HL-60 (cell line): Measurements from ENCODE around the gene KCNK18.

Experiments
- CTCF ChIP-seq: IDR thresholded peaks from one replicate; pipeline ENCODE4 v1.5.1; 2011; ENCODE audit warnings: low read length, control low read depth, inconsistent platforms; ENCODE audit not compliant: insufficient read depth
- GABPA ChIP-seq: IDR thresholded peaks from 2 replicates; pipeline ENCODE4 v1.6.1; 2012; ENCODE audit warnings: low read depth
- POLR2AphosphoS5 ChIP-seq: IDR thresholded peaks from 2 replicates; pipeline ENCODE4 v1.6.1; 2012; ENCODE audit warnings: low read depth
- SPI1 ChIP-seq: IDR thresholded peaks from 2 replicates; pipeline ENCODE4 v1.6.1; 2012; ENCODE audit warnings: low read depth, mild to moderate bottlenecking, borderline replicate concordance
- TF ChIP-seq, protein P1 (sequence below): IDR thresholded peaks from 2 replicates; pipeline ENCODE4 v1.6.1; 2012; ENCODE audit warnings: low read depth; ENCODE audit not compliant: insufficient replicate concordance

GRCh38 chr10:117224881-117225280 is 27.6 kb downstream of the KCNK18 start:
- no peak for TF ChIP-seq CTCF
- no peak for TF ChIP-seq POLR2AphosphoS5
- TF ChIP-seq SPI1: no peak
- TF ChIP-seq, protein P1, sequence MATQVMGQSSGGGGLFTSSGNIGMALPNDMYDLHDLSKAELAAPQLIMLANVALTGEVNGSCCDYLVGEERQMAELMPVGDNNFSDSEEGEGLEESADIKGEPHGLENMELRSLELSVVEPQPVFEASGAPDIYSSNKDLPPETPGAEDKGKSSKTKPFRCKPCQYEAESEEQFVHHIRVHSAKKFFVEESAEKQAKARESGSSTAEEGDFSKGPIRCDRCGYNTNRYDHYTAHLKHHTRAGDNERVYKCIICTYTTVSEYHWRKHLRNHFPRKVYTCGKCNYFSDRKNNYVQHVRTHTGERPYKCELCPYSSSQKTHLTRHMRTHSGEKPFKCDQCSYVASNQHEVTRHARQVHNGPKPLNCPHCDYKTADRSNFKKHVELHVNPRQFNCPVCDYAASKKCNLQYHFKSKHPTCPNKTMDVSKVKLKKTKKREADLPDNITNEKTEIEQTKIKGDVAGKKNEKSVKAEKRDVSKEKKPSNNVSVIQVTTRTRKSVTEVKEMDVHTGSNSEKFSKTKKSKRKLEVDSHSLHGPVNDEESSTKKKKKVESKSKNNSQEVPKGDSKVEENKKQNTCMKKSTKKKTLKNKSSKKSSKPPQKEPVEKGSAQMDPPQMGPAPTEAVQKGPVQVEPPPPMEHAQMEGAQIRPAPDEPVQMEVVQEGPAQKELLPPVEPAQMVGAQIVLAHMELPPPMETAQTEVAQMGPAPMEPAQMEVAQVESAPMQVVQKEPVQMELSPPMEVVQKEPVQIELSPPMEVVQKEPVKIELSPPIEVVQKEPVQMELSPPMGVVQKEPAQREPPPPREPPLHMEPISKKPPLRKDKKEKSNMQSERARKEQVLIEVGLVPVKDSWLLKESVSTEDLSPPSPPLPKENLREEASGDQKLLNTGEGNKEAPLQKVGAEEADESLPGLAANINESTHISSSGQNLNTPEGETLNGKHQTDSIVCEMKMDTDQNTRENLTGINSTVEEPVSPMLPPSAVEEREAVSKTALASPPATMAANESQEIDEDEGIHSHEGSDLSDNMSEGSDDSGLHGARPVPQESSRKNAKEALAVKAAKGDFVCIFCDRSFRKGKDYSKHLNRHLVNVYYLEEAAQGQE: no peak
- no peak for TF ChIP-seq GABPA
